HG02610 (cell line): ENCODE measurements around the gene MOSMO.

Source experiments
- ATAC-seq: cut with Tn5 transposase; IDR thresholded peaks from one replicate; pipeline ENCODE4 v1.9.1; 2021; ENCODE audit warnings: mild to moderate bottlenecking, moderate library complexity; ENCODE audit not compliant: unreplicated experiment

MOSMO gene

DNA sequence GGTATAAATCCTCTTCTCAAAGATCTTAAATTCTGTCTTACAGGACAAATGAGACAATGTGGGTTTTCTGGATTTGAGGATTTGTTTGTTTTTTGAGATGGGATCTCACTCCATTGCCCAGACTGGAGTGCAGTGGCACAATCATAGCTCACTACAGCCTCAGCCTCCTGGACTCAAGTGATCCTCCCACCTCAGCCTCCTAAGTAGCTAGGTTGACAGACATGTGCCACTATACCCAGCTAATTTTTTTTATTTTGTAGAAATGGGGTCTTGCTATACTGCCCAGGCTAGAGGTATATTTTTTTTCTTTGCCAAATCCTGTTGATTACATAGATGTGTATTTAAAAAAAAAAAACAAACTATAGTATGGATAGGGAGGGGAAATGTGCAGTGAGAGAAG is 122.6 kb downstream of the MOSMO start:
- no peak for ATAC-seq

DNA sequence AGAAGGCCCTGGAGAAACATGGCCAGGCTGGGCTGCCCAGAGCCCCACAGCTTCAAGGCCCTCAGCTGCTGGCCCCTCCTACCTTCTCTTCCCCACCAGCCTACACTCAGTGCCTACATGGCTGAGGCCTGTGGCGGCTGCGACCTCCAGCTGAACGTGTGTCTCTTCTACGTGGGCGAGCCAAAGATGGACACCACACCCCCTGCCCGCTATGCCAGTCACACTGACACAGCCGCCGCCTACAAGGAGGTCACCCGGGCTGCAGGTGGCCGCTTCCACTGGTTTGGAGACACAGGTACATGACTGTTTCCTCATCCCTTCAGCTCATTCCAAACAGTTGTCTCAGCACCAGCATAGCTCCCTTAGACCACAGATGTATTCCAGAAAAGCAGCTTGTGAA is 124.9 kb downstream of the MOSMO start:
- ATAC-seq: no peak
